ENCODE data around the gene CNGB1. TPM values are rescaled to one million over a fixed set of nuclear protein-coding genes. Genes with fewer than 3 reads are reported as not detected.

The CNGB1 gene
- total RNA-seq, 1 experiment from 2014 or later: not detected

GRCh38 chr16:57910696-57911095 is 60.2 kb downstream of the CNGB1 start:
- TF ChIP-seq CTCF (conservative IDR thresholded peaks at IDR 0.05; ENCODE audit: low read depth, low read length): no peak
- TF ChIP-seq EZH2 (IDR thresholded peaks at IDR 0.05; ENCODE audit: borderline replicate concordance, low read depth, low read length, poor library complexity, severe bottlenecking): no peak
- intact Hi-C loops (cut with micrococcal nuclease; ENCODE audit: unreplicated experiment): no loop called here
- ChIA-PET POLR2A (ENCODE audit: low non-redundant PET) (no interaction called here), CTCF (no interaction called here)
- no peak overlapping the region for H3K27ac ChIP-seq (ENCODE audit: low read depth, low read length, poor library complexity, severe bottlenecking)
- DNase-seq (ENCODE audit: low spot score): no peak
- no peaks in the 10 kb centered on the region for H3K27me3 ChIP-seq (replicated peaks; ENCODE audit: insufficient read depth, low read depth, low read length, poor library complexity)
- no TSS peak for BruUV-seq (replicated peaks)
- no peaks in the 10 kb centered on the region for H3K9me3 ChIP-seq (ENCODE audit: low read depth, low read length, poor library complexity, severe bottlenecking)
- H3K4me3 ChIP-seq (ENCODE audit: low read depth, low read length, poor library complexity, severe bottlenecking): no peak overlapping the region
- H3K4me1 ChIP-seq (ENCODE audit: insufficient read depth, low read length, poor library complexity, severe bottlenecking): no peaks in the 10 kb centered on the region
- H3K36me3 ChIP-seq (ENCODE audit: insufficient read depth, low read length, poor library complexity, severe bottlenecking): no peaks in the 10 kb centered on the region

GRCh38 chr16:57908409-57908987 is 62.4 kb downstream of the CNGB1 start:
- no peaks in the 10 kb centered on the region for H3K36me3 ChIP-seq (ENCODE audit: insufficient read depth, low read length, poor library complexity, severe bottlenecking)
- H3K4me3 ChIP-seq (ENCODE audit: low read depth, low read length, poor library complexity, severe bottlenecking): no peak overlapping the region
- H3K9me3 ChIP-seq (ENCODE audit: low read depth, low read length, poor library complexity, severe bottlenecking): no peaks in the 10 kb centered on the region
- ChIA-PET CTCF (no interaction called here), POLR2A (ENCODE audit: low non-redundant PET) (no interaction called here)
- intact Hi-C loops (cut with micrococcal nuclease; ENCODE audit: unreplicated experiment): no loop called here
- no peak overlapping the region for H3K27ac ChIP-seq (ENCODE audit: low read depth, low read length, poor library complexity, severe bottlenecking)
- no TSS peak for BruUV-seq (replicated peaks)
- TF ChIP-seq CTCF (conservative IDR thresholded peaks at IDR 0.05; ENCODE audit: low read depth, low read length) (no peak), EZH2 (IDR thresholded peaks at IDR 0.05; ENCODE audit: borderline replicate concordance, low read depth, low read length, poor library complexity, severe bottlenecking) (no peak)
- no peaks in the 10 kb centered on the region for H3K4me1 ChIP-seq (ENCODE audit: insufficient read depth, low read length, poor library complexity, severe bottlenecking)
- DNase-seq (ENCODE audit: low spot score): no peak
- H3K27me3 ChIP-seq (replicated peaks; ENCODE audit: insufficient read depth, low read depth, low read length, poor library complexity): no peaks in the 10 kb centered on the region

GRCh38 chr16:57906382-57907316 is 64.3 kb downstream of the CNGB1 start:
- no peak for TF ChIP-seq EZH2 (IDR thresholded peaks at IDR 0.05; ENCODE audit: borderline replicate concordance, low read depth, low read length, poor library complexity, severe bottlenecking)
- peak; percentile 66 for TF ChIP-seq CTCF (conservative IDR thresholded peaks at IDR 0.05; ENCODE audit: low read depth, low read length)
- CTCF ChIA-PET: interaction anchor here (0.7 to 1.0 kb wide), 2 partner anchors 25 to 215 kb away, joined by 3 read pairs; no protein-coding TSS in a partner anchor
- intact Hi-C loops (cut with micrococcal nuclease; ENCODE audit: unreplicated experiment): loop anchor here (1.0 kb wide), 1 partner anchor 93 kb away; no protein-coding TSS in a partner anchor
- BruUV-seq (replicated peaks): no TSS peak
- H3K27me3 ChIP-seq (replicated peaks; ENCODE audit: insufficient read depth, low read depth, low read length, poor library complexity): no peaks in the 10 kb centered on the region
- POLR2A ChIA-PET (ENCODE audit: low non-redundant PET): no interaction called here
- no peaks in the 10 kb centered on the region for H3K4me1 ChIP-seq (ENCODE audit: insufficient read depth, low read length, poor library complexity, severe bottlenecking)
- DNase-seq (ENCODE audit: low spot score): no peak
- H3K9me3 ChIP-seq (ENCODE audit: low read depth, low read length, poor library complexity, severe bottlenecking): no peaks in the 10 kb centered on the region
- no peak overlapping the region for H3K27ac ChIP-seq (ENCODE audit: low read depth, low read length, poor library complexity, severe bottlenecking)
- H3K4me3 ChIP-seq (ENCODE audit: low read depth, low read length, poor library complexity, severe bottlenecking): no peak overlapping the region
- no peaks in the 10 kb centered on the region for H3K36me3 ChIP-seq (ENCODE audit: insufficient read depth, low read length, poor library complexity, severe bottlenecking)

All from A673 (cell line).